Keratinocyte (primary cell): ENCODE results near the gene INHA.

Experiments used
- CTCF ChIP-seq, 3 experiments: IDR thresholded peaks in 1 of 3; conservative IDR thresholded peaks in 1 of 3; optimal IDR thresholded peaks in 1 of 3; 2 replicates in 2 of 3; 3 replicates in 1 of 3; pipeline versions ENCODE3 to v1.5.1; 2011; ENCODE audit warnings: low read length in 3 of 3, mild to moderate bottlenecking in 3 of 3, moderate library complexity in 2 of 3, control low read depth in 1 of 3, inconsistent platforms in 1 of 3; ENCODE audit not compliant: insufficient read depth in 2 of 3; ENCODE audit errors: extremely low read depth in 1 of 3
- EZH2 ChIP-seq: IDR thresholded peaks from one replicate; pipeline ENCODE4 v1.6.1; 2012; ENCODE audit warnings: inconsistent platforms, mild to moderate bottlenecking, low read length, moderate library complexity

- TF ChIP-seq CTCF (optimal IDR thresholded peaks at IDR 0.05 in 1 of 3, IDR thresholded peaks at IDR 0.05 in 1 of 3, conservative IDR thresholded peaks at IDR 0.05 in 1 of 3; ENCODE audit: extremely low read depth in 1 of 3, insufficient read depth in 2 of 3, low read length in 3 of 3) (no peak), EZH2 (no peak)
These were observed 46.6 kb downstream of the INHA start for GRCh38 chr2:219618733-219619122.
